Fibroblast of lung (primary cell): Measurements from ENCODE around the gene ITK. TPM values are rescaled to one million over a fixed set of nuclear protein-coding genes. Genes with fewer than 3 reads are reported as not detected.

Experiments
- DNase-seq, 2 donors: peaks; one replicate each; pipeline versions ENCODE4 v3.0.0 to v3.0.0-alpha.2; 2010; ENCODE audit warnings: low read depth in 2 of 2
- H2AFZ ChIP-seq: 2 replicates; pipeline ENCODE4 v1.5.1; 2012; ENCODE audit warnings: low read length, control low read depth, inconsistent platforms
- H3K27ac ChIP-seq: 2 replicates; pipeline ENCODE4 v1.5.1; 2011; ENCODE audit warnings: low read length, control low read depth; ENCODE audit not compliant: insufficient read depth
- H3K27me3 ChIP-seq: 2 replicates; pipeline ENCODE4 v1.5.1; 2011; ENCODE audit warnings: mild to moderate bottlenecking, low read length; ENCODE audit not compliant: control insufficient read depth, insufficient read depth
- H3K36me3 ChIP-seq: 2 replicates; pipeline ENCODE4 v1.5.1; 2011; ENCODE audit warnings: low read length; ENCODE audit not compliant: control insufficient read depth, insufficient read depth
- H3K4me1 ChIP-seq: 2 replicates; pipeline ENCODE4 v1.5.1; 2011; ENCODE audit warnings: low read length; ENCODE audit not compliant: control insufficient read depth, insufficient read depth; ENCODE audit errors: extremely low read depth
- H3K4me2 ChIP-seq: 2 replicates; pipeline ENCODE4 v1.5.1; 2011; ENCODE audit warnings: low read length, control low read depth; ENCODE audit not compliant: insufficient read depth; ENCODE audit errors: extremely low read depth
- H3K4me3 ChIP-seq, 4 experiments: fragments of 200-600 bp in 1 of 4; sonication (generic) in 1 of 4; replicated peaks in 1 of 4; 2 replicates each; pipeline ENCODE4 v1.5.1; 2011 to 2016; ENCODE audit warnings: low read length in 4 of 4, low read depth in 3 of 4, mild to moderate bottlenecking in 3 of 4, control low read depth in 2 of 4, inconsistent platforms in 1 of 4, mixed read lengths in 1 of 4; ENCODE audit not compliant: insufficient read depth in 1 of 4; ENCODE audit errors: control extremely low read depth in 1 of 4
- H3K79me2 ChIP-seq: 2 replicates; pipeline ENCODE4 v1.5.1; 2012; ENCODE audit warnings: mild to moderate bottlenecking, low read length, inconsistent platforms; ENCODE audit not compliant: control insufficient read depth, insufficient read depth
- H3K9ac ChIP-seq: 2 replicates; pipeline ENCODE4 v1.5.1; 2011; ENCODE audit warnings: mild to moderate bottlenecking, low read length, control low read depth; ENCODE audit not compliant: insufficient read depth
- H3K9me3 ChIP-seq: 2 replicates; pipeline ENCODE4 v1.5.1; 2012; ENCODE audit warnings: low read depth, low read length; ENCODE audit not compliant: control insufficient read depth, insufficient read depth
- H4K20me1 ChIP-seq: 2 replicates; pipeline ENCODE4 v1.5.1; 2011; ENCODE audit warnings: low read length; ENCODE audit not compliant: control insufficient read depth, insufficient read depth; ENCODE audit errors: extremely low read depth
- EZH2 ChIP-seq: IDR thresholded peaks from 2 replicates; pipeline ENCODE4 v1.5.1; 2012; ENCODE audit warnings: low read length, control low read depth, mild to moderate bottlenecking; ENCODE audit errors: missing control alignments
- polyA plus RNA-seq, 2 donors: library from polyadenylated mRNA; depleted of rRNA in 1 of 2; stranded (reverse) in 1 of 2; unstranded in 1 of 2; fragments of >200 nt; gene quantifications; 2 replicates each; pipeline ENCODE4 v1.2.1, GENCODE V29; 2011 to 2012; ENCODE audit warnings: missing spikeins in 1 of 2
- total RNA-seq: library from RNA; depleted of rRNA; stranded (reverse); fragments of >200 nt; gene quantifications from 2 replicates; pipeline ENCODE4 v1.2.1, GENCODE V29; 2014
- TF ChIP-seq, protein P1 (sequence below), 2 donors: IDR thresholded peaks in 1 of 2; conservative IDR thresholded peaks in 1 of 2; 1 replicate in 1 of 2; 2 replicates in 1 of 2; pipeline ENCODE4 v1.5.1; 2011 to 2012; ENCODE audit warnings: low read length in 2 of 2, control low read depth in 1 of 2, inconsistent platforms in 1 of 2, low read depth in 1 of 2, mild to moderate bottlenecking in 1 of 2

Gene ITK
- total and polyA plus RNA-seq, 2 donors (not counting 1 experiment from before 2014, with no cell fraction given), result 0.17 TPM; not detected in 1

DNA sequence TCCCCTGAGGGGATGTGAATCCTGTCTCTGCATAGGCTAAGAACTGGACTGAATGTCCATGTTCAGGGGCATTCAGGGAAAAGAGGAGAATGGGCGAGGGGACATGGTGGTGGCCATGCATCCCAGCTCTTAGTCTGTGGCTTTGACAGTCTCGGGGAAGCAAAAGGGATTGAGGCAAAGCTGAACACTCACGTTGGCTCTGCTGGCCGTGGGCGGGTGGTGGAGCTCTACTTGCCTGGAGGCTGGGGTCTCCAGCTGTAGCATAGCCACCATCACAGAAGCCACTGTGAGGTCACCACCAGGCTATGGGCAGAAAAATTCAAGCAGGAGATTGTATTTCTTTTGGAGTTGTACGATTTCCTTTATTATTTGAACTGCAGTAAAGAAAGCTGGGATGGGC lies 18.6 kb upstream of the ITK start:
- TF ChIP-seq, protein P1, sequence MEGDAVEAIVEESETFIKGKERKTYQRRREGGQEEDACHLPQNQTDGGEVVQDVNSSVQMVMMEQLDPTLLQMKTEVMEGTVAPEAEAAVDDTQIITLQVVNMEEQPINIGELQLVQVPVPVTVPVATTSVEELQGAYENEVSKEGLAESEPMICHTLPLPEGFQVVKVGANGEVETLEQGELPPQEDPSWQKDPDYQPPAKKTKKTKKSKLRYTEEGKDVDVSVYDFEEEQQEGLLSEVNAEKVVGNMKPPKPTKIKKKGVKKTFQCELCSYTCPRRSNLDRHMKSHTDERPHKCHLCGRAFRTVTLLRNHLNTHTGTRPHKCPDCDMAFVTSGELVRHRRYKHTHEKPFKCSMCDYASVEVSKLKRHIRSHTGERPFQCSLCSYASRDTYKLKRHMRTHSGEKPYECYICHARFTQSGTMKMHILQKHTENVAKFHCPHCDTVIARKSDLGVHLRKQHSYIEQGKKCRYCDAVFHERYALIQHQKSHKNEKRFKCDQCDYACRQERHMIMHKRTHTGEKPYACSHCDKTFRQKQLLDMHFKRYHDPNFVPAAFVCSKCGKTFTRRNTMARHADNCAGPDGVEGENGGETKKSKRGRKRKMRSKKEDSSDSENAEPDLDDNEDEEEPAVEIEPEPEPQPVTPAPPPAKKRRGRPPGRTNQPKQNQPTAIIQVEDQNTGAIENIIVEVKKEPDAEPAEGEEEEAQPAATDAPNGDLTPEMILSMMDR (conservative IDR thresholded peaks at IDR 0.05 in 1 of 2, IDR thresholded peaks at IDR 0.05 in 1 of 2; ENCODE audit: low read depth in 1 of 2, low read length in 2 of 2), result no peak
- TF ChIP-seq EZH2, result no peak
- Histone ChIP-seq H3K4me2 (no peak overlapping the region), H3K27me3 (no peaks in the 10 kb centered on the region), H3K36me3 (no peaks in the 10 kb centered on the region), H3K9me3 (no peaks in the 10 kb centered on the region), H3K4me1 (no peaks in the 10 kb centered on the region), H2AFZ (no peak overlapping the region), H4K20me1 (no peaks in the 10 kb centered on the region), H3K4me3 (no peak overlapping the region), H3K9ac (no peak overlapping the region), H3K27ac (no peak overlapping the region), H3K79me2 (no peaks in the 10 kb centered on the region)
- DNase-seq, result no peak

GRCh38 chr5:157162919-157163510 lies 17.6 kb upstream of the ITK start:
- H3K27me3 ChIP-seq, result no peaks in the 10 kb centered on the region
- H3K4me1 ChIP-seq, result no peaks in the 10 kb centered on the region
- no peaks in the 10 kb centered on the region for H3K79me2 ChIP-seq
- H2AFZ ChIP-seq, result no peak overlapping the region
- no peak for DNase-seq
- H3K9ac ChIP-seq, result no peak overlapping the region
- H3K36me3 ChIP-seq, result no peaks in the 10 kb centered on the region
- no peak overlapping the region for H3K27ac ChIP-seq
- no peak overlapping the region for H3K4me3 ChIP-seq
- H3K4me2 ChIP-seq, result no peak overlapping the region
- H4K20me1 ChIP-seq, result no peaks in the 10 kb centered on the region
- no peaks in the 10 kb centered on the region for H3K9me3 ChIP-seq
- TF ChIP-seq EZH2, result no peak
- TF ChIP-seq, protein P1 (conservative IDR thresholded peaks at IDR 0.05 in 1 of 2, IDR thresholded peaks at IDR 0.05 in 1 of 2; ENCODE audit: low read depth in 1 of 2, low read length in 2 of 2), result no peak

DNA sequence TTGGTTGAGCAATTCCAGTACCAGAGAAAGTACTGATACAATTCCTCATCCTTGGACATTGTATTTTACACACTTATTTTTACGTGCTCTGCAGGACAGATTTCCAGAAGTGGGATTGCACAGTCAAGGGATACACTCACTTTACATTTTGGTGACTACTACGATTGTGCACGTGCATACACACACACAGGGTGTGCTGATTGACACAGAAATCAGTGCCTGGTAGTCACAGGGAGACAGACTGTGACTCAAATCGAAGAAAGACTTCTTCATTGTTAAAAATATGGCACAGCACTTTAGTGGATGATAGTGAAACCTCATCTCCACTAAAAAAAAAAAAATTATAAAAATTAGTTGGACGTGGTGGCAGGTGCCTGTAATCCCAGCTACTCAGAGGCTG lies 16.1 kb upstream of the ITK start:
- Histone ChIP-seq H3K27me3 (no peaks in the 10 kb centered on the region), H3K4me2 (no peak overlapping the region), H3K9me3 (no peaks in the 10 kb centered on the region), H4K20me1 (no peaks in the 10 kb centered on the region), H3K9ac (no peak overlapping the region), H3K36me3 (no peaks in the 10 kb centered on the region), H3K27ac (no peak overlapping the region), H3K4me3 (no peak overlapping the region), H2AFZ (no peak overlapping the region), H3K79me2 (no peaks in the 10 kb centered on the region), H3K4me1 (no peaks in the 10 kb centered on the region)
- no peak for DNase-seq
- TF ChIP-seq, protein P1 (conservative IDR thresholded peaks at IDR 0.05 in 1 of 2, IDR thresholded peaks at IDR 0.05 in 1 of 2; ENCODE audit: low read depth in 1 of 2, low read length in 2 of 2), result no peak
- TF ChIP-seq EZH2, result no peak
